SKM-1 (cell line): ENCODE measurements around the gene KIF23.

Source experiments
- DNase-seq: peaks from one replicate; lab custom pipeline; 2025; ENCODE audit not compliant: unreplicated experiment; lab: John Stamatoyannopoulos, UW

The KIF23 gene

DNA sequence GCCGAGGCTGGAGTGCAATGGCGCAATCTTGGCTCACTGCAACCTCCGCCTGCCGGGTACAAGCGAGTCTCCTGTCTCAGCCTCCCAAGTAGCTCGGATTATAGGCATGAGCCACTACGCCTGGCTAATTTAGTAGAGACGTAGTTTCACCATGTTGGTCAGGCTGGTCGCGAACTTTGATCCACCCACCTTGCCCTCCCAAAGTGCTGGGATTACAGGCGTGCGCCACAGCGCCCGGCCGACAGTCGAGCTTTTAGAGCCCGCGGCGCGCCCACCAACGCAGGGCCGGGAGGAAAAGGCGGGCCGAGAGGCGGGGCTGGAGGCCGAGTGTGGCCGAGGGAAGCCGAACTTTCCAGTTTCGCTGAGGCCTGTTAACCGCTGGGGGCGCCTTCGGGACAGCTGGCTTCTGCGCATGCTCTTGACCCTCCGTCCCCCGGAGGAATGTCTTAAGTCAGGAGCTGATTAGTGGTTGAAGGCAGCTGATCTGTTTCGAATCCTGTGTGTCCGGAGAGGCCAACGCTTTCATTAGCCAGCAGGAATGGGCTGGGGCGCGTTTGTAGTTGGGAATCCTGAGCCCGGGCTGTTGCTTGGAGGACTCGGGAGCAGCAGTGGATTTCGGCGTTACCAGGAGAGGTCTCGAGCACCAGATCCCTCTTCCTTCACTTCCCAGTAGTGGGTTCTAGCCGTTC is 48.5 kb downstream of the KIF23 start:
- DNase-seq: peak; percentile 95

DNA sequence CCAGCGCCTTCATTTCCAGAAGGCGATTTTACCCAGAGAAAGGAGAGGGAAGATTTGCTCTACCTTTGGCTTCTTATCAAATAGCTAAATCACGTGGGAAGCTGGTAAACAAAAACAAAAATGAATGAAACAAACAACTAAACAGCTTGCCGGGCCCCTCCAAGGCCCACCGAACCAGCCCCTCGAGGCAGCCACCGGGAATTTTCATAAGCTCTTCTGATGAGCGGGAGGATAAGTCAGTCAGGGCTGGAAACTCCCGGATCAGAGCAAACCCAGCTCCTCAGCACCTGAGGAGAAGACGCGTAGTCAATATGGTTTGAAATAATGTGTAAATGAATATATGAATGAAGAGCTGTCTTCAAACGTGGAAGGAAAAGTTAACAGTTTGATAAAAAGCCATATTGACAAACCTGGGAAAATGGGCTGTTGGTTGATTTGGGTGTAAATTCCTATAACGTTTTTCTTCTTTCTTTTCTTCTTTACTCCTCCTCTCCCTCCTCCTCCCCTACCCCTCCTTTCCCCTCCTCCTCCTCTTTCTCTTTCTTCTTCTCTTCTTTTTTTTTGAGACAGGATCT is 49.1 kb downstream of the KIF23 start:
- no peak for DNase-seq

DNA sequence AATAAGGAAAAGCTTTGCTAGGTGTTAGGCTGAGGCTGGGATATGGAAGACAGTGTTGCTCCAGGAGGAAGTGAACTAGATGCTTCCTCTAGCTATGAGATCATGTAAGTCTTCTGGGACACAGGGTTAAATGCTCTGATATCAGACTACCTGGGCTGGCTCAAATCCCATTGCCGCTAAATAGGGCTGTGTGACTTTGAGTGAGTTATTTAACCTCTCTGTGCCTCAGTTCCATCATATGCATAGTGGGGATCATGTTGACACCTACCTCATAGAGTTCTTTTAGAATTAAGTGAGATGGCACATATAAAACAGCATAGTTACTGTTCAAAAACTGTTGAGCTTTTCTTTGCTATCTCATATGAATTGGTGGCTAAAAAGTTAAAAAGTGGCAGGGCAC is 51.1 kb downstream of the KIF23 start:
- no peak for DNase-seq

GRCh38 chr15:69466733-69467132 is 52.6 kb downstream of the KIF23 start:
- no peak for DNase-seq

DNA sequence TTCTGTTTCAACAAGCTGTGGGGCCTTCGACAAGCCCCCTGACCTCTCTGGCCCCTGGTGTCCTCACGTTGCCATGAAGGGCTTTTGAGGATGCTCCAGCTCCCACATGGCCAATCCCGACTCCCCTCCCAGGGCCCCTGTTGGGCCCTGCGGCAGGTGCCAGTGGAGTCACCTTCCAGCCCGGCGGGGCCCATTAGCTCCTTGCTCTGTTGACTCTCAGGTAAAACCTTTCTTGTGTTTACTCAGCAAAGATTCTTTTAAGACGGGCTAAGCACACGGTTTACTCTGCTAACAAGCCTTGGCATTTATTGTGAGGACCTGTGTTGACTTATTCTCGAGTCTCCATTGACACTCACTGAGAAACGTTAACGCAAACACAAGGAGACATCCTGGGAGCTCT is 53.5 kb downstream of the KIF23 start:
- no peak for DNase-seq

DNA sequence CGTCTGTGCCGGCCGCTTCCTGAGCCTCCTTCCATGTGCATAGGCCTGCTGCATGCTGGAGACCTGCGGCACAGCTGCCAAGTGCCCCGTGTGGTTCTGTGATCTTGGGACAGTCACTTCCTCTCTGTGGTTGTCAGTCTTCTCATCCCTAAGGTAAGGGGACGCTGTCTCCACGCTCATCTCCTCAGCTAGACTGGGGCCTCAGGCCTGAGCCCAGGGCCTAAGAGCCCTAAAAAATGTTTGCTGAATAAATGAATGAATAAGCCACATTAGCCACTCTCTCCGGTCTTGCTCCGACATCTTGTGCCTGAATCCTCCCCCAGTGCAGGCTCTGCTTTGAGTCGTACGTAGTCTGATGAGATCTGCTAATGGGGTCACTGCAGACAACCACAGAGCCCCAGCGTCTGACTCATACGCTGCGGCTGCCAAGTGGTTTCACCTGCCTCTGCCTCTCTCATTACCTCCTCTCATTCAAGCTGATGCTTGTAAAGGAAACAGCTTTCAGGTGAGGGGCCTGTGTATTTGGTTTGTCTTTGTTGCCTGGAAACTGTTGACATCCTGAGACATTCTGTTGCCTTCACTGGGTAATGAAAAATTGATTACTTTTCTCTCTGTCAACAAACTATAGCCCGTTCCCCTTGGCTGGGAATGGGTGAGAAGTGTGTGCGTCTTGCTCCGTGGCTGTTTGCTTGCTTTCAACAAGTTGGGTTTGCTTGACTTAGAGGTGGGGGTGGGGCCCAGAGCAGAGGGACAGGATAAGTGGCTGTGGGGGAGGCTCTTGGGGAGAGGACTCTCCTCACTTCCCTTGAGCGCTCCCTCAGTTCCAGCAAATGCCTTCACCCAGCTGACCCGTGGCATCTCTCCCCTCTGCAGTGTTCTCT is 54.3 kb downstream of the KIF23 start:
- DNase-seq: no peak

GRCh38 chr15:69469467-69470201 is 55.5 kb downstream of the KIF23 start:
- DNase-seq: no peak

- DNase-seq: no peak
These were observed 57.9 kb downstream of the KIF23 start for GRCh38 chr15:69472046-69472445.

DNA sequence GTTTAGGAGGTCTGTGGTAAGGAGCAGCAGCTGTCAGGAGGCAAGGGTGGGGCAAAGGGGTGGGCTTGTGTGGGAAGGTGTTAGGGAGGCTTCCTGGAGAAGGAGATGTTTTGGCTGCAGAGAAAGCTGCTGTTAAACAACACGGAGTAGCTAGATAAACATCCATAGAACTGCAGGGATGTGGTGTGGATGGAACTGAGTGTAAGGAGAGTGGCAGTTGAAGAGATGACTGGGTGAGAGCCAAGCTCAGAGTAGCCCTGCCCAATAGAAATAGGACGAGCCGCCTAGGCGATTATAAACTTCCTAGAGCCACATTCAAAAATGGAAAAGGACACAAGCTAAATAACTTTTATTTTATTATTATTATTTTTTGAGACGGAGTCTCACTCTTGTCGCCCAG is 58.4 kb downstream of the KIF23 start:
- no peak for DNase-seq

- no peak for DNase-seq
These were observed 60.1 kb downstream of the KIF23 start for GRCh38 chr15:69474291-69474690.

DNA sequence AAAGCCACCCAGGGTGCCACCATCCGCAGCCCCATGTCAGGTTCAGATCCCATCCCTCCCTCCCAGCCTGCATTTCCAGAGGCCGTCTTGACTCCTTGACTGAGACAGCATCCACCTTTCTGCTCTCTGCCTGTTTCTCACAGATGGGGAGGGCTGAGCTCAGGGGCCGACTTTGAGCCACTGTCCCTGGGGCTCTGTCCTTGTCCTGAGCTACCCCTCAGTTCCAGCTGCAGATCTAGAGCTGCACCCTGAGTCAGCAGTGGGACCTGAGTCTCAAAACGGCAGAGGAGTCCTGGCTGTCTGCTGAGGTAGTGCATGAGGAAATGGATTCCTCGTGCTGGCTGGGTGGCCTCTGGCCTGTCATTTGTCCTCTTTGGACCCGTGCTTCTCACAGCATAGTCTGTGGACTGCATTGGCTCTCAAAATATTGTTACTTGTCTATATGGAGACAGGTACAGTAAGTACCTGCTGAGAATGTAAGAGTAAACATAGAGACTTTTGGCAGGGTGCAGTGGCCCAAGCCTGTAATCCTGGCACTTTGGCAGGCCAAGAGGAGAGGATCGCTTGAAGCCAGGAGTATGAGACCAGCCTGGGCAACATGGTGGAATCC is 60.8 kb downstream of the KIF23 start:
- no peak for DNase-seq

DNA sequence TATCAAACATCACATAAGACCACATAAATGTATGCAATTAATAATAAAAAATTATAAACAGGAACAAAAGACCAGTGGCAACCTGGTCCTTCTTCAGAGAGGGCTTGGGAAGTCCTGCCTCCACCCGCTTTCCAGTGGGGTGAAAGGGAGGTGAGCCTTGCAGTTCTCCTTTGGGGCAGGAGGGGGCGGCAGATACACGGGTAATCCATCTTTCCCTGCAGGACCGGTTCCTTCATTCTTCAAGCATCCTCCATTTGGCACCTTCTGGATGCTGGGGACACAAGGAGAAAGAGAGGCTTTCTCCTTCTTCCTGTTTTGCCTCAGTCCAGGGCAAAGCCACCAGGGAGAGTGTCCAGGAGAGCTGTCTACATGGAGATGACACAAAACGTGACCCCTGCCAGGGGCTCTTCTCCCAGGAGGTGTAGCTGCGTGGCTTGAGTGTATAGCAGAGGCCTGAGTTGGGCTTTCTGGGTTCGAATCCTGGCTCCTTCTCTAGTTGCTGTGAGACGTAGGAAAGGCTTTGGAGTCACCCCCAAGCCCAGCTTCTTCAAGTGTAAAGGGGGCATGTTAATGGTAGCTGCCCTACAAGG is 61.7 kb downstream of the KIF23 start:
- peak; percentile 42 for DNase-seq

DNA sequence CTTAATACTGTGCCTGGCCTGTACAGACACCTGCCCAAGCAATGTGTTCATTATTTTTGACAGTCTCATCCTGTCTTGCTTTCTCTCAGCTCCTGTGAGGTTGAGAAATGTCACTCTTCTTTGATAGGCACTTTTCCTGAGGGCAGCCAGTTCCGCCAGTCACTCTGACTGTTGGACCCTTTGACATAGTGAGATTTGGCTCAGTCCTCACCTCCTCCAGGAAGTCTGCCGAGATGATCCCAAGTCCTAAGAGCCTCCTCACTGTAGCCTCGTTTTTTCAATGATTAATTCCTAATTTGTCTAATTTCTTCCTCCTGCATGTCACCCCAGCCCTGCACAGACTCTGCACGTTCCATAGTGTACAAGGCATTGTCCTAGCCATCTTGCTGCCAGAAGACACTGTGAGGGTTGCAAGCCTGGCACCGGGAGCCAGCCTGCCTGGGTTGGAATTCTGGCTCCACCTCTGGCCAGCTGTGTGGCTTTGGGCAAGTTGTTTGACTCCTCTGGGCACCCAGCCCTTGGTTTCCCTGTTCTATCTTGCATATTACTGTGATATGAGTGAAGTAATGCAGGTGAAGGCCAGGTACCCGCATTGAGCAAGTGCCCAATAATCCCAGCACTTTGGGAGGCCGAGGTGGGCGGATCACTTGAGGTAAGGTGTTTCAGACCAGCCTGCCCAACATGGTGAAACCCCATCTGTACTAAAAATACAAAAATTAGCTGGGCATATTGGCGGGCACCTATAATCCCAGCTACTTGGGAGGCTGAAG is 62.7 kb downstream of the KIF23 start:
- no peak for DNase-seq

DNA sequence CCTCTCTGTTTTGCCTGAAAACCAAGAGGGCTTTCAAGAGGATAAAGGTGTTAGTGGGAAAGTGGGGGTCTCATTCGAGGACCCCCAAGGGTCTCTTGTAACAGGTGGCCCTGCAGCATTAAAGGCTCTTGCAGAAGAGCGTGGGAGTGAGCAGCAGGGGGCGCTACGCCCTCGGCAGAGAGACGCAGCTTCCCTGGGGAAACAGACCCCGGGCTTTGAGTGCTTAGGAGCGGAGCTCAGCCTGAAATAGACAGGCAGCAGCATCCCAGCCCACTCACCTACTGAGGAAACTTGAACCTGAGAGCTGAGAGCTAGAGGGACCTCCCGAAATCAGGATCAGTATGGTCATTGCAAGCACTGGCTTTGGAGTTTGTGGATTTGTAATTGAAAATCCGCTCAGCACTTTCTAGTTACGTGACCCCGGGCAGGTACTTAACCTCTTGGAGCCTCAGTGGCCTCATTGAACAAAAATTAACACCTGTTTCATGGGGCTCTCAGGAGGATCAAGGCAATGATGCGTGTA is 64.2 kb downstream of the KIF23 start:
- DNase-seq: no peak

DNA sequence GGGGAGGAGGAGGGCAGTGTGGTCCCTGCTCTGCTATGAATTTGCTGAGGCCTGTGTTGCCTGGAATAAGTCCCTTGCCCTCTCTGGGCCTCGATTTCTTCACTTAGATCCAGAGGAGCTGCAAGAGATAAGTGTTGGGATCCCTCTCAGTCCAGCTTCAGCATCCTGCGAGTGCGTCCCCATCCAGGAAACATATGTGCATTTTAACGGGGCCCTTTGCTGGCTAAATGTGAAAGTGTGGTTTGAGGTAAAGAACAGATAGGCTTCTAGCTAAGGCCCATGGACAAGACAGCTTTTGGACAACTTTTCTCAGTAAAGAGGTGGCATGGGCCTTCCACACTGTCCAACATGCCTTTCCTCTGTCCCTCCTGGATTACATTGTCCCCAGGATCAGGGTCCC is 64.9 kb downstream of the KIF23 start:
- DNase-seq: no peak

DNA sequence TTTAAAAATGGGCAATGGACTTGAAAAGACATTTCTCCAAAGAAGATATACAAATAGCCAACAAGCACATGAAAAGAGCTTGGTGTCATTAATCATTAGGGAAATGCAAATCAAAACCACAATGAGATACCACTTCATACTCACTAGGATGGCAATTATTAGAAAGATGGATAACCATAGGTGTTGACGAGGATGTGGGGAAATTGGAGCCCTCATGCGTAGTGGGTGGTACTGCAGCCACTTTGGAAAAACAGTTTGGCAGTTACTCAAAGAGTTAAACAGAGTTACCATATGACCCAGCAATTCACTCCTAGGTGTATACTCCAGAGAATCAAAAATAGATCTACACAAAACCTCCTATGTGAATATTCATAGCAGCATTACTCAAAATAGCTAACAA is 65.8 kb downstream of the KIF23 start:
- no peak for DNase-seq

GRCh38 chr15:69480932-69481331 is 66.8 kb downstream of the KIF23 start:
- no peak for DNase-seq

- DNase-seq: no peak
These were observed 68.6 kb downstream of the KIF23 start for GRCh38 chr15:69482686-69483256.

DNA sequence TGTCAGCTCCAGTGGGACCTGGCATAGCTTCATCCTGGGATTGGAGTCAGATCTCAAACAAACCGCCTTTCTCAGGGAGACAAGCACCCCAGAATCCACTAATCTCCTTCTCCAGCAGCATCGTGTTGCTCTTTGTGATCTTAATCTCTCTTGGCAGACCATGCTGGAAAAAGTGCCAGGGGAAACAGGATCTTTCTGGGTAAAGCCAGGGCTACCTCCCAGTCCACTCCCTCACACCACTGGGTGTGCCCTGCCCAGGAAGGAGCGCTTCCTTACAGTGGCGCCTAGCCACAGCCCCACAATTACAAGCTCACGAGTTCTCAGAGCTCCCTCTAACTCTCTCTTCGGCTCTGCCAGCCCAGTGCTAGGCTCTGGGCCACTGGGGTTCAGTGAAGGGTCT is 70.7 kb downstream of the KIF23 start:
- DNase-seq: no peak
